ENCODE measurements around the gene NMT1. TPM values are rescaled to one million over a fixed set of nuclear protein-coding genes. Genes with fewer than 3 reads are reported as not detected.

The NMT1 gene
- total and polyA plus RNA-seq, 4 donors, result 27.0 to 83.7 (median 42.6) TPM

DNA sequence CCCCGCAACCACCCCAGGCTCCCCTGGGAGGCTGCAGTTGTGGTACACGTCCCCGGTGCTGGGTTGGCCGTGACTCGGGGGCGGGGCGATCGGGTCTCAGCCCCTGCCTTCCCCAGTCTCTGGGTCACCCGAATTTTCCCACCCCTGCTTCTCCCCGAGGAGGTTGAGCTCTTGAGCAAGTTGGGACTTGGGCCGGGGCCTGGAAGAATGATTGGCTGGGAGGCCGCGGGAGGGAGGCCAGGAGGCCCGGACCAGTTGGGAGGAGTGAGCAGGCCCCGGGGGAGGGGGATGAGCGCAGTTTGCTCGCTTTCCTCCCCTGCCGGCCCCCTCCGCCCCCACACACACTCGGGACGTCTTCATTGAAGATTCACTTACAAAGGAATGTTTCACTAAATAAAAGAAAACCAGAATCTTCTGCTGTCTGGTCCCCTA lies 82.7 kb downstream of the NMT1 start:
- peaks cover 1 to 9% (median 7%) of the 10 kb centered on the region in 4 donors for H3K36me3 ChIP-seq (ENCODE audit: control insufficient read depth in 4 of 4, insufficient read depth in 3 of 4, low read depth in 1 of 4, low read length in 3 of 4)
- no peaks in the 10 kb centered on the region for H3K27me3 ChIP-seq (ENCODE audit: control insufficient read depth in 4 of 4, insufficient read depth in 4 of 4, low read length in 3 of 4)
- TF ChIP-seq YY1 (IDR thresholded peaks at IDR 0.05), result peak; percentile 8
- TF ChIP-seq FOXA1 (IDR thresholded peaks at IDR 0.05), result no peak
- peak in 1 of 2 donors; percentile 24 for TF ChIP-seq HNF4A (conservative IDR thresholded peaks at IDR 0.05)
- TF ChIP-seq TAF1 (conservative IDR thresholded peaks at IDR 0.05), result no peak
- H3K27ac ChIP-seq (ENCODE audit: low read depth in 1 of 2, low read length in 2 of 2), result peak overlapping the region; percentile 77 to 85
- H3K9me3 ChIP-seq (ENCODE audit: control insufficient read depth in 4 of 4, low read length in 3 of 4), result no peaks in the 10 kb centered on the region
- H3K4me1 ChIP-seq (ENCODE audit: control insufficient read depth in 4 of 4, insufficient read depth in 4 of 4, low read length in 3 of 4), result peaks cover 8 to 49% (median 33%) of the 10 kb centered on the region in 4 donors
- peak overlapping the region in 1 of 3 donors; percentile 39 for H3K4me3 ChIP-seq (ENCODE audit: low read depth in 1 of 3, low read length in 3 of 3)
- 22% methylated on average over 21 of the region's 21 CpGs for WGBS
- peak; percentile 56 for DNase-seq (ENCODE audit: low spot score)
- no peak overlapping the region for H3K9ac ChIP-seq (ENCODE audit: low read depth in 1 of 2, low read length in 2 of 2)

DNA sequence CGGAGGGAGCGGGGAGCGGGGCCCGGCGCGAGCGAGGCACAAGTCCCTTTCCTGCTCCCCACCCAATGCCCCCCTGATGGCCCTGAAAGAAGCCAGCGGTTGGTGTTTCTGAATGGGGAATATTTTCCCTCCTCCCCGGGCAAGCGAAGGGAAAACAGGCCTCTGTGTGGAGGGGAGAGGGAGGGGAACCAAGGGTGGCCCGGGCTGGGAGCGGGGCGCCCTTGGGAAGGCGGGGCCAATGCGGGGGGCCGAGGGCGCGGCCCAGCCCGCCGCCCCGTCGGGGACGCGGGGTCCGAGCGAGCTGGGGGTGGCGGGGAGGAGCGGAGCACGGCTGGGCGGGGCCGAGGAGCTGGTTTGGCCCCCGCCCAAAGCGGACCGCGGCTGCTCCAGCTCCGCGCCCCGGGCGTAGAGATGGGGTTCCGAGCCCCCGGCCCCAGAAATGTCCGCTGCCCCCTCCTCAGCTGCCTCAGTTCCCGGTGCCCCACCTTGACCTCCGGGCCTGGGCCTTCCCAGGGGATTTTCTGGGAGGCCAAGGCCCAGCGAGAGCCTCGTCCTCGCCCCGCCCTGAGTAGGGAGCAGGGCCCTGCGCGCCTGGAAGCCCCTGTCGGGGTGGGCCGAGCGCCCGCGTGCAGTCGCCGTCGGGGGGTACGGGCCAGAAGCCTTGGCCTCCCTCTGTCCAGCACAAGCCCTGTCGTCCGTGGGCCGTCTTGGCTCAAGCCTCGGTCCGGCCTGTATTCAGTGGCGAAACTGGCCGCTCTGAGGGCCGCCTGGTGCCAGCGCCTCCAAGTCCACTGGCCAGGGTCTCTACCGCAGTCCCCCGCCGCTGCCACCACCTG lies 83.3 kb downstream of the NMT1 start:
- H3K9me3 ChIP-seq (ENCODE audit: control insufficient read depth in 4 of 4, low read length in 3 of 4), result no peaks in the 10 kb centered on the region
- no peaks in the 10 kb centered on the region for H3K27me3 ChIP-seq (ENCODE audit: control insufficient read depth in 4 of 4, insufficient read depth in 4 of 4, low read length in 3 of 4)
- peak overlapping the region in 1 of 3 donors; percentile 39 for H3K4me3 ChIP-seq (ENCODE audit: low read depth in 1 of 3, low read length in 3 of 3)
- DNase-seq (ENCODE audit: low spot score), result peak; percentile 71
- no peak overlapping the region for H3K9ac ChIP-seq (ENCODE audit: low read depth in 1 of 2, low read length in 2 of 2)
- H3K27ac ChIP-seq (ENCODE audit: low read depth in 1 of 2, low read length in 2 of 2), result peak overlapping the region; percentile 77 to 85
- 14% methylated on average over 71 of the region's 71 CpGs for WGBS
- H3K36me3 ChIP-seq (ENCODE audit: control insufficient read depth in 4 of 4, insufficient read depth in 3 of 4, low read depth in 1 of 4, low read length in 3 of 4), result peaks cover 0 to 8% (median 7%) of the 10 kb centered on the region in 4 donors
- H3K4me1 ChIP-seq (ENCODE audit: control insufficient read depth in 4 of 4, insufficient read depth in 4 of 4, low read length in 3 of 4), result peaks cover 8 to 48% (median 30%) of the 10 kb centered on the region in 4 donors
- TF ChIP-seq, protein P1, sequence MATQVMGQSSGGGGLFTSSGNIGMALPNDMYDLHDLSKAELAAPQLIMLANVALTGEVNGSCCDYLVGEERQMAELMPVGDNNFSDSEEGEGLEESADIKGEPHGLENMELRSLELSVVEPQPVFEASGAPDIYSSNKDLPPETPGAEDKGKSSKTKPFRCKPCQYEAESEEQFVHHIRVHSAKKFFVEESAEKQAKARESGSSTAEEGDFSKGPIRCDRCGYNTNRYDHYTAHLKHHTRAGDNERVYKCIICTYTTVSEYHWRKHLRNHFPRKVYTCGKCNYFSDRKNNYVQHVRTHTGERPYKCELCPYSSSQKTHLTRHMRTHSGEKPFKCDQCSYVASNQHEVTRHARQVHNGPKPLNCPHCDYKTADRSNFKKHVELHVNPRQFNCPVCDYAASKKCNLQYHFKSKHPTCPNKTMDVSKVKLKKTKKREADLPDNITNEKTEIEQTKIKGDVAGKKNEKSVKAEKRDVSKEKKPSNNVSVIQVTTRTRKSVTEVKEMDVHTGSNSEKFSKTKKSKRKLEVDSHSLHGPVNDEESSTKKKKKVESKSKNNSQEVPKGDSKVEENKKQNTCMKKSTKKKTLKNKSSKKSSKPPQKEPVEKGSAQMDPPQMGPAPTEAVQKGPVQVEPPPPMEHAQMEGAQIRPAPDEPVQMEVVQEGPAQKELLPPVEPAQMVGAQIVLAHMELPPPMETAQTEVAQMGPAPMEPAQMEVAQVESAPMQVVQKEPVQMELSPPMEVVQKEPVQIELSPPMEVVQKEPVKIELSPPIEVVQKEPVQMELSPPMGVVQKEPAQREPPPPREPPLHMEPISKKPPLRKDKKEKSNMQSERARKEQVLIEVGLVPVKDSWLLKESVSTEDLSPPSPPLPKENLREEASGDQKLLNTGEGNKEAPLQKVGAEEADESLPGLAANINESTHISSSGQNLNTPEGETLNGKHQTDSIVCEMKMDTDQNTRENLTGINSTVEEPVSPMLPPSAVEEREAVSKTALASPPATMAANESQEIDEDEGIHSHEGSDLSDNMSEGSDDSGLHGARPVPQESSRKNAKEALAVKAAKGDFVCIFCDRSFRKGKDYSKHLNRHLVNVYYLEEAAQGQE (IDR thresholded peaks at IDR 0.05), result no peak
- no peak for TF ChIP-seq TAF1 (conservative IDR thresholded peaks at IDR 0.05)
- TF ChIP-seq HNF4G (IDR thresholded peaks at IDR 0.05), result no peak
- no peak for TF ChIP-seq NR2F2 (IDR thresholded peaks at IDR 0.05)
- TF ChIP-seq, protein P2, sequence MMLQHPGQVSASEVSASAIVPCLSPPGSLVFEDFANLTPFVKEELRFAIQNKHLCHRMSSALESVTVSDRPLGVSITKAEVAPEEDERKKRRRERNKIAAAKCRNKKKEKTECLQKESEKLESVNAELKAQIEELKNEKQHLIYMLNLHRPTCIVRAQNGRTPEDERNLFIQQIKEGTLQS (IDR thresholded peaks at IDR 0.05), result no peak
- TF ChIP-seq GABPA (IDR thresholded peaks at IDR 0.05 in 1 of 2, conservative IDR thresholded peaks at IDR 0.05 in 1 of 2), result no peak
- TF ChIP-seq YY1 (IDR thresholded peaks at IDR 0.05), result no peak
- no peak for TF ChIP-seq HNF4A (conservative IDR thresholded peaks at IDR 0.05)
- TF ChIP-seq, protein P3, sequence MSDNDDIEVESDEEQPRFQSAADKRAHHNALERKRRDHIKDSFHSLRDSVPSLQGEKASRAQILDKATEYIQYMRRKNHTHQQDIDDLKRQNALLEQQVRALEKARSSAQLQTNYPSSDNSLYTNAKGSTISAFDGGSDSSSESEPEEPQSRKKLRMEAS (IDR thresholded peaks at IDR 0.05), result no peak

GRCh38 chr17:45145035-45145389 lies 83.9 kb downstream of the NMT1 start:
- no peak overlapping the region for H3K9ac ChIP-seq (ENCODE audit: low read depth in 1 of 2, low read length in 2 of 2)
- DNase-seq (ENCODE audit: low spot score), result no peak
- TF ChIP-seq, protein P1 (IDR thresholded peaks at IDR 0.05), result no peak
- TF ChIP-seq SP1 (IDR thresholded peaks at IDR 0.05) (no peak), JUND (IDR thresholded peaks at IDR 0.05) (no peak)
- TF ChIP-seq, protein P2 (IDR thresholded peaks at IDR 0.05), result no peak

More at GRCh38 chr17:45145035-45145389, 83.9 kb downstream of the NMT1 start:
- Histone ChIP-seq H3K9me3 (ENCODE audit: control insufficient read depth in 4 of 4, low read length in 3 of 4) (no peaks in the 10 kb centered on the region), H3K4me1 (ENCODE audit: control insufficient read depth in 4 of 4, insufficient read depth in 4 of 4, low read length in 3 of 4) (peaks cover 8 to 48% (median 30%) of the 10 kb centered on the region in 4 donors), H3K27ac (ENCODE audit: low read depth in 1 of 2, low read length in 2 of 2) (peak overlapping the region; percentile 77 to 85), H3K27me3 (ENCODE audit: control insufficient read depth in 4 of 4, insufficient read depth in 4 of 4, low read length in 3 of 4) (no peaks in the 10 kb centered on the region), H3K4me3 (ENCODE audit: low read depth in 1 of 3, low read length in 3 of 3) (peak overlapping the region in 1 of 3 donors; percentile 39), H3K36me3 (ENCODE audit: control insufficient read depth in 4 of 4, insufficient read depth in 3 of 4, low read depth in 1 of 4, low read length in 3 of 4) (peaks cover 0 to 4% (median 2%) of the 10 kb centered on the region in 4 donors)
- 76% methylated on average over 8 of the region's 8 CpGs for WGBS
